Measurements from ENCODE around the gene ACO1.
A peak's percentile ranks its signal among the peaks of the same experiment; 100 is the strongest.
"Not testable (repeated sequence)": the region's sequence is repeated elsewhere in the genome, so short reads cannot be mapped to it uniquely, and the experiment has no call there.

ACO1 gene

GRCh38 chr9:32384364-32385151, at the start of gene ACO1:
ACO1 (plus strand) TSS chr9:32384643; CDS start chr9:32405507, 20,864 bp downstream.
- DNase-seq, result peak; percentile 91 to 97 (median 96)

- no peak for DNase-seq
These were observed 49.2 kb upstream of the ACO1 start for GRCh38 chr9:32334916-32335895.

- no peak for DNase-seq
These were observed 45.0 kb upstream of the ACO1 start for GRCh38 chr9:32339424-32339823.

- no peak for DNase-seq
These were observed 44.1 kb upstream of the ACO1 start for GRCh38 chr9:32340361-32340760.

GRCh38 chr9:32344551-32345182, 39.8 kb upstream of the ACO1 start:
- DNase-seq, result peak; percentile 24 to 49 (median 26)

- DNase-seq, result no peak
These were observed 39.2 kb upstream of the ACO1 start for GRCh38 chr9:32345243-32345642.

- DNase-seq, result no peak
These were observed 36.9 kb upstream of the ACO1 start for GRCh38 chr9:32347571-32347970.

- no peak for DNase-seq
These were observed 36.2 kb upstream of the ACO1 start for GRCh38 chr9:32348106-32348695.

- DNase-seq, result no peak
These were observed 35.4 kb upstream of the ACO1 start for GRCh38 chr9:32349013-32349412.

- DNase-seq, result peak; percentile 25 to 72 (median 68)
These were observed 33.8 kb upstream of the ACO1 start for GRCh38 chr9:32350682-32351081.

GRCh38 chr9:32351845-32352244, 32.6 kb upstream of the ACO1 start:
- DNase-seq, result peak in 2 of 3 donors; percentile 10 to 19

- not testable (repeated sequence) for DNase-seq
These were observed 31.0 kb upstream of the ACO1 start for GRCh38 chr9:32353476-32353875.

GRCh38 chr9:32359452-32359851, 25.0 kb upstream of the ACO1 start:
- DNase-seq, result no peak

GRCh38 chr9:32360983-32361673, 23.3 kb upstream of the ACO1 start:
- DNase-seq, result no peak

GRCh38 chr9:32371279-32371678, 13.2 kb upstream of the ACO1 start:
- DNase-seq, result no peak

- no peak for DNase-seq
These were observed 12.8 kb upstream of the ACO1 start for GRCh38 chr9:32371679-32372078.

GRCh38 chr9:32376285-32376684, 8.2 kb upstream of the ACO1 start:
- DNase-seq, result no peak

- peak; percentile 74 to 83 (median 76) for DNase-seq
These were observed 5.9 kb upstream of the ACO1 start for GRCh38 chr9:32378496-32378895.

GRCh38 chr9:32378993-32379729, 5.3 kb upstream of the ACO1 start:
- DNase-seq, result peak; percentile 76 to 88 (median 85)

GRCh38 chr9:32380944-32381343, 3.5 kb upstream of the ACO1 start:
- no peak for DNase-seq

Measured in suppressor macrophage treated with lipopolysaccharide for 1 hour (primary cell).